Vagina (tissue), 2 donors: ENCODE measurements around the gene HOXA10. TPM values are rescaled to one million over a fixed set of nuclear protein-coding genes. Genes with fewer than 3 reads are reported as not detected.

Experiments used
- DNase-seq, 2 donors: peaks; one replicate each; pipeline ENCODE4 v3.0.0-alpha.2; 2017; ENCODE audit errors: extremely low spot score in 2 of 2
- H3K27ac ChIP-seq: fragments of 200-600 bp; sonication (generic); one replicate; pipeline ENCODE4 v1.5.1; 2019
- H3K27me3 ChIP-seq: fragments of 200-600 bp; sonication (generic); one replicate; pipeline ENCODE4 v1.5.1; 2019
- H3K36me3 ChIP-seq, 2 donors: fragments of 200-600 bp; sonication (generic); one replicate each; pipeline ENCODE4 v1.5.1; 2017 to 2019
- H3K4me1 ChIP-seq: fragments of 200-600 bp; sonication (generic); one replicate; pipeline ENCODE4 v1.5.1; 2019
- H3K4me3 ChIP-seq, 2 donors: fragments of 200-600 bp; sonication (generic); 1 replicate in 1 of 2; 2 replicates in 1 of 2; pipeline ENCODE4 v1.5.1; 2016 to 2019
- H3K9me3 ChIP-seq: fragments of 200-600 bp; sonication (generic); one replicate; pipeline ENCODE4 v1.5.1; 2019
- POLR2A ChIP-seq, 2 donors: fragments of 450-650 bp; IDR thresholded peaks; one replicate each; pipeline ENCODE4 v1.6.1; 2017; ENCODE audit warnings: antibody characterized with exemption in 2 of 2, mild to moderate bottlenecking in 2 of 2, moderate library complexity in 2 of 2
- POLR2AphosphoS5 ChIP-seq, 2 donors: sonication (generic); formaldehyde crosslinking; IDR thresholded peaks; one replicate each; pipeline ENCODE4 v1.9.0; 2017; ENCODE audit warnings: antibody characterized with exemption in 2 of 2, mild to moderate bottlenecking in 2 of 2, low read depth in 1 of 2; ENCODE audit not compliant: insufficient read depth in 1 of 2
- intact Hi-C: fragments of 100-400 bp; cut with DNase I; formaldehyde crosslinking; loops from one replicate; pipeline ENCODE4 v1.15.1; 2023
- total RNA-seq: library from RNA; depleted of rRNA; stranded (reverse); fragments of >200 nt; gene quantifications from one replicate; pipeline ENCODE4 v1.2.3, GENCODE V29; 2016
- TF ChIP-seq, protein P1 (sequence below), 3 experiments: fragments of 450-650 bp in 2 of 3; fragments of 200-600 bp in 1 of 3; sonication (generic) in 1 of 3; IDR thresholded peaks; one replicate each; pipeline ENCODE4 v1.5.1; 2017 to 2019; ENCODE audit warnings: antibody characterized with exemption in 3 of 3, mild to moderate bottlenecking in 2 of 3, moderate library complexity in 2 of 3

Gene HOXA10
- total RNA-seq, 1 donor from 2014 or later, result 19.2 TPM

DNA sequence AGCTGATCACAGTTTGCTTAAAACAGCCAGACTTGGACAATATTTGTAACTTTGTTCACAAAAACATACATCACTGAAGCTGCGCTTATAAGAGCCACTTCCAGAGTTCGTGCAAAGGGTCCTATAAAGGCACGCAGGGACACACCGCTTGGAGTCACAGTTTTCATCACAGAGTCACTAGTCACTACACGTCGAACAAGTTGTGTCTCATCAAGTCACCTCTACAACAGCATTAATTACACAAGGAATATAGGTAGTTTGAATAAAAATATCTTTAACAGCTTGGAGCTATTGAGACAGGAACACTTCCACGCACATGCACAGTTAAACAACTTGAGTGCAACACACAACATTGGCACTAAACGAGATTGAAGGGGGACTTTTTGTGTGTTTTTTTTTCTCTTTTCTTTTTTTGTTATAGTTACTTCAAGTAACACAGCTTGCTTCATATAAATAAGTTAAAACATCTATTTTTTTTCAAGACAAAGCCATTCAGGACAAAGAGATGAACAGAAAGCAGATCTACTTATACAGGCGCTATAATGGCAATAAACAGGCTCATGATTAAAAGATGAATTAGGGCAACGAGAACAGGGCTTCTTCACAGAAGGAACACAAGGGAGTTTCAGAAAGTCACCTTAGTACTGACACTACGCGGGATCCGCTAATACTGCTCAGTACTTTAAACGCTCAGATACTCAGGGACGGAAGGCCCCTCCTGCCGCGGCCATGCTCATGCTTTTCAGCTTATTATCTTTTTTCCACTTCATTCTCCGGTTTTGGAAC is 32.8 kb downstream of the HOXA10 start:
- TF ChIP-seq, protein P1, sequence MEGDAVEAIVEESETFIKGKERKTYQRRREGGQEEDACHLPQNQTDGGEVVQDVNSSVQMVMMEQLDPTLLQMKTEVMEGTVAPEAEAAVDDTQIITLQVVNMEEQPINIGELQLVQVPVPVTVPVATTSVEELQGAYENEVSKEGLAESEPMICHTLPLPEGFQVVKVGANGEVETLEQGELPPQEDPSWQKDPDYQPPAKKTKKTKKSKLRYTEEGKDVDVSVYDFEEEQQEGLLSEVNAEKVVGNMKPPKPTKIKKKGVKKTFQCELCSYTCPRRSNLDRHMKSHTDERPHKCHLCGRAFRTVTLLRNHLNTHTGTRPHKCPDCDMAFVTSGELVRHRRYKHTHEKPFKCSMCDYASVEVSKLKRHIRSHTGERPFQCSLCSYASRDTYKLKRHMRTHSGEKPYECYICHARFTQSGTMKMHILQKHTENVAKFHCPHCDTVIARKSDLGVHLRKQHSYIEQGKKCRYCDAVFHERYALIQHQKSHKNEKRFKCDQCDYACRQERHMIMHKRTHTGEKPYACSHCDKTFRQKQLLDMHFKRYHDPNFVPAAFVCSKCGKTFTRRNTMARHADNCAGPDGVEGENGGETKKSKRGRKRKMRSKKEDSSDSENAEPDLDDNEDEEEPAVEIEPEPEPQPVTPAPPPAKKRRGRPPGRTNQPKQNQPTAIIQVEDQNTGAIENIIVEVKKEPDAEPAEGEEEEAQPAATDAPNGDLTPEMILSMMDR (IDR thresholded peaks at IDR 0.05), result no peak
- no peak for TF ChIP-seq POLR2A (IDR thresholded peaks at IDR 0.05)
- intact Hi-C loops, result no loop called here
- Histone ChIP-seq H3K9me3 (no peaks in the 10 kb centered on the region), H3K36me3 (peaks cover 0 to 11% of the 10 kb centered on the region in 2 donors), H3K27ac (no peak overlapping the region), H3K4me3 (no peak overlapping the region), H3K4me1 (peaks cover 8% of the 10 kb centered on the region), H3K27me3 (no peaks in the 10 kb centered on the region)
- DNase-seq, result no peak

DNA sequence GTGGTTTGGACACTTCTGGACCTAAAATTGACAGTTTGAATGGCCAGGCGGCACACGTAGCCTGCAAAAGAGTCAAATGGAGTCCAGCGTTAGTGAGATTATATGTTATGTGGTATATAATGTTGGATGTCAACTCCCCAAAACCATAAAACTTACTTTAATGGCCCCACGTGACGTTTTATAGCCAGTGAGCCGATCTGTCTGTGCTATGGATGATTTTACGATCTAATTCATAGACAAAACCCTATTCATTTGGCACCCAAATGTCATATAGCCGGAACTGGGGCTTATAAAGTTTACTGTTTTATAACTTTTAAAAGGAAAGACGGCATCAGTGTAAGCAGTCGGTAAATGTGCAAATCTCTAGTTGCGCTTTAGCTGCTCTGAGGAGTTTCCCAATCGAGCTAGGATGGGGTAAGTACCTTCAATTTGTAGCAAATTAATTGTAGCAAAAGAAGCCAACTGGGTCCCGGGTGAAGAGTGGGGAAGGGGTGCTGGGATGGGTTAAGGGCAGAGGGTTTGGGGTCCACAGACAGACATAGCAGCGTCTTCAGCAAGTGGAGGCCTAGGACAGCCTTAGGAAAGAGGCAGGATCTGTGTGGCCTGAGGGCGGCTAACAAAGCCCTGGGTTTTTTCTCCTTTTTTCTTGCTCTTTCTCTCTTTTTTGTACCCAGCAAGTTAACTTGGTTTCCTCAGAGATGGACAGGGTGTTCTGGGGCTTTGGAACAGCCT is 33.8 kb downstream of the HOXA10 start:
- H3K4me3 ChIP-seq, result no peak overlapping the region
- intact Hi-C loops, result no loop called here
- TF ChIP-seq POLR2A (IDR thresholded peaks at IDR 0.05) (no peak), POLR2AphosphoS5 (IDR thresholded peaks at IDR 0.05; ENCODE audit: insufficient read depth in 1 of 2, low read depth in 1 of 2) (no peak)
- TF ChIP-seq, protein P1 (IDR thresholded peaks at IDR 0.05), result no peak
- peaks cover 0 to 11% of the 10 kb centered on the region in 2 donors for H3K36me3 ChIP-seq
- peaks cover 8% of the 10 kb centered on the region for H3K4me1 ChIP-seq
- DNase-seq, result no peak
- no peaks in the 10 kb centered on the region for H3K27me3 ChIP-seq
- H3K27ac ChIP-seq, result no peak overlapping the region
- H3K9me3 ChIP-seq, result no peaks in the 10 kb centered on the region

DNA sequence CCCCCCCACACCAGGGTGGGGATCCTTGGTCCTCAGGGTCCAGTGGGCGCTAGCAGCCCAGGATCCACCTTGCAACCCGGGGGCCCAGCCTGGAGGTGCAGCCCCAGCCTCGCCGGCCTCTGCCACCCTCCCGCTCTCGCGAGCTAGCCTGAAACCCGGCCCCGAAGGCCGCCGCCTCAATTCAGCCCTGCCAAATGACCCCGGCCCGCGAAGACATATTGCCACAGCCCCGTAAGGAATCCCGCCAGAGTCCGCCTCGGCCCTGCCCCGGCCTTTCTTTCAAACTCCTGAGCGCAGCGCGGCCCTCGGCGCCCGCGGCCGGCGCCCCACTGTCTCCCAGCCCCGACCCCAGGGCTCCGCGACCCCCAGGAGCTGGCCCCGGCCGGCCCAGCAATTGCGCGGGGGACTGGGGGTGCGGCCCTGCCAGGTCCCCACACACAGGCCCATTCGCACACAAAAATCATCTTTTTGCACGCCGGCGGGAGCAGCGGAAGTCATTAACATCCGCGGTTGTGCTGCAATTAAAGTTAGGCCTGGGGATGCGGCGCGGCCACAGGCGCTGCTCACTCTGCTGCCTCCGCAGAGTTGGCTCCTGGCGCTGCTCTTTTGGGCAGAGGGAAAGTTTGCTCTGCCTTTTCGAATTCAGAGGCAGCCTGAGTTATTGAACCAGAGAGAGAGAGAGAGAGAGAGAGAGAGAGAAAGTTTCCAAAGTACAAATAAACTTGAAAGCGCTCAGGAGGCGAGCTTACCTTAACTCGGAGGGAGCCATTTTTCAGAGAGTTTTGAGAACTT is 34.6 kb downstream of the HOXA10 start:
- Histone ChIP-seq H3K27me3 (no peaks in the 10 kb centered on the region), H3K36me3 (peaks cover 0 to 9% of the 10 kb centered on the region in 2 donors), H3K4me3 (peak overlapping the region in 1 of 2 donors; percentile 23), H3K27ac (no peak overlapping the region), H3K9me3 (no peaks in the 10 kb centered on the region), H3K4me1 (peaks cover 8% of the 10 kb centered on the region)
- no peak for DNase-seq
- intact Hi-C loops, result no loop called here
- TF ChIP-seq, protein P1 (IDR thresholded peaks at IDR 0.05), result no peak

DNA sequence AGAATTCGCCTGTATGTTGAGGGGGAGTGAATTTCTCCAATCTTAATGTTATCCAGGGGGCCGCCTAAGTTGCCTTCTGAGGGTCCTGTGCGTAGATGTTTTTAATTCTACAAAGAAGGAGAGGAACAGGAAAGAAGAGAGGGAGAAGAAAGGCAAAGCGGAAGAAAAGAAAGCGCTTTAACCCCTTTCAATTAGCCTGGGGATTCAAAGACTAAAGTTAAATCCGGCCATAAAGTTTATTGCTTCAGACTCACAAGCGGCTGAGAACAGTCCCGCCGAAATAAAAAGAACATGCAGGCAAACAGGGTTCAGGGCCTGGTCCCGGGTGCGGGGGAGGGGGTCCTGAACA is 35.2 kb downstream of the HOXA10 start:
- intact Hi-C loops, result no loop called here
- TF ChIP-seq, protein P1 (IDR thresholded peaks at IDR 0.05), result no peak
- no peak for TF ChIP-seq POLR2A (IDR thresholded peaks at IDR 0.05)
- no peak for TF ChIP-seq POLR2AphosphoS5 (IDR thresholded peaks at IDR 0.05; ENCODE audit: insufficient read depth in 1 of 2, low read depth in 1 of 2)
- Histone ChIP-seq H3K4me3 (no peak overlapping the region), H3K36me3 (peaks cover 0 to 4% of the 10 kb centered on the region in 2 donors), H3K27ac (no peak overlapping the region), H3K4me1 (peaks cover 8% of the 10 kb centered on the region), H3K9me3 (no peaks in the 10 kb centered on the region), H3K27me3 (no peaks in the 10 kb centered on the region)
- no peak for DNase-seq
